ENCODE measurements around the gene GFOD1.
"Not testable (repeated sequence)": the region's sequence is repeated elsewhere in the genome, so short reads cannot be mapped to it uniquely, and the experiment has no call there.

Gene GFOD1

GRCh38 chr6:13511141-13511571, 23.8 kb upstream of the GFOD1 start:
- not testable (repeated sequence) for DNase-seq

GRCh38 chr6:13510433-13510832, 23.0 kb upstream of the GFOD1 start:
- not testable (repeated sequence) for DNase-seq

- no peak for DNase-seq
Measured at GRCh38 chr6:13508711-13509705, 21.6 kb upstream of the GFOD1 start.

GRCh38 chr6:13507306-13507860, 20.0 kb upstream of the GFOD1 start:
- DNase-seq: no peak

GRCh38 chr6:13505345-13505734, 17.9 kb upstream of the GFOD1 start:
- DNase-seq: no peak

GRCh38 chr6:13504611-13505344, 17.4 kb upstream of the GFOD1 start:
- no peak for DNase-seq

GRCh38 chr6:13500915-13501314, 13.5 kb upstream of the GFOD1 start:
- DNase-seq: no peak

- no peak for DNase-seq
Measured at GRCh38 chr6:13500264-13500663, 12.9 kb upstream of the GFOD1 start.

GRCh38 chr6:13496513-13497190, 9.3 kb upstream of the GFOD1 start:
- DNase-seq: no peak

GRCh38 chr6:13495818-13496217, 8.4 kb upstream of the GFOD1 start:
- DNase-seq: no peak

- no peak for DNase-seq
Measured at GRCh38 chr6:13495112-13495776, 7.8 kb upstream of the GFOD1 start.

GRCh38 chr6:13494137-13494536, 6.7 kb upstream of the GFOD1 start:
- no peak for DNase-seq

- DNase-seq: no peak
Measured at GRCh38 chr6:13493147-13493546, 5.7 kb upstream of the GFOD1 start.

GRCh38 chr6:13492357-13492756, 5.0 kb upstream of the GFOD1 start:
- DNase-seq: no peak

- DNase-seq: no peak
Measured at GRCh38 chr6:13491538-13491937, 4.1 kb upstream of the GFOD1 start.

GRCh38 chr6:13490402-13490801, 3.0 kb upstream of the GFOD1 start:
- no peak for DNase-seq

- DNase-seq: no peak
Measured at GRCh38 chr6:13488896-13489237, 1.5 kb upstream of the GFOD1 start.

GRCh38 chr6:13488015-13488895, 855 bp upstream of the GFOD1 start:
- no peak for DNase-seq

GRCh38 chr6:13486679-13487121, 700 bp downstream of the GFOD1 start:
- DNase-seq: peak; percentile 41

- DNase-seq: peak; percentile 12
Measured at GRCh38 chr6:13485923-13486562, 1.4 kb downstream of the GFOD1 start.

- DNase-seq: no peak
Measured at GRCh38 chr6:13485303-13485702, 2.1 kb downstream of the GFOD1 start.

Measured in activated gamma-delta T cell treated with Interleukin-2 at 50 U/mL for 16 hours (primary cell).